Measurements from ENCODE around the gene RELN.

- TF ChIP-seq CTCF (IDR thresholded peaks at IDR 0.05) (no peak), POLR2A (IDR thresholded peaks at IDR 0.05) (no peak)
Measured at GRCh38 chr7:103870664-103871063, 118.8 kb downstream of the RELN start.

Data from testis (tissue), 2 donors.